Fibroblast of upper back skin (primary cell): ENCODE results near the gene ACADL.

Experiments used
- DNase-seq: peaks from one replicate; pipeline ENCODE4 v3.0.0-alpha.2; 2013

The ACADL gene

DNA sequence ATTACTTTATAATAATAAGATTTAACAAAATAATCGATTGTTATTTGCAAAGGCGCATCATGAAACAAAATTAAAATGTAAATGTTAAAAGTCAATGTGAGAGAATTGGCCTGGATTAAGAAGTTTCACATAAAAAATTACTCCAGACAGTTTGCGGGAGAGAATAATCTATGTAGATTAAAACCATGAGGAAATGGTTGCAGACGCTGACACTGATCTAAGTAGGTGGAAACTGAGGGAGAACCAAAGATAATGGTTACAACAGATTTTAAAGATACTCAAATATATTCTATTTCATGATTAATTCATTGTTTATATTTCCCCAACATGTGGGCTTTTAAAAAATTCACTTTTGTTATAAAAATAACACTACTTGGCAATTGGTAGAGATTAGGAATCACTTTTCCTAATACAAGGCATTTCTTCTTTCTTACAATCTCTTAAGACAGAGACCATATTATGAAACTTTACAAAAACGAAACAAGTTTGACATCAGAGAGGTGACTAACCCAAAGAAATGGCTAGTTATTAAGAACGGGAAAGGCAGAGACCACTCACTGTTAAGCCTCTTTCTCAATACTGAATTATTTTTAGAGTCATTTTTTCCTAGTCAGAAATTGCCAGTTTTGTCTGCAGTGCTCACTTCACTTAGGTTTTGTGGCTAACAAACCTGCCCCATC is 55.6 kb downstream of the ACADL start:
- DNase-seq = peak; percentile 68

DNA sequence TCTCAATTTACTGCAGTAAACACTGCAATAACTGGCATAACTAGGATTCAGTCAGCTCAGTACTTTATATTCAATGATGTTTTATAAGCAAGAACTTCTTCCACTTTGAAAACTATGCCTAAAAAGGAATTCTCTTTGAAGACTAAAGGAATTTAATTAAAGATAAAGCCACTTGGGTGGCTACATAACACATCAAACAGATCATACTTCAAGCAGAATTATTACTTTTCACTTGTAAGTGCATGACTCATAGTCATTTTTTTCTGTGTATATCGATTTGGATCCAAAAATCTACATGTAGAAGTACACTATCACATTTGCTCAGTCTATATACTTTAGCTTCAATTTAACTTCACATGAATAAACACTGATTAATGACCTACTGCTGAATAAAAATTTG is 58.0 kb downstream of the ACADL start:
- peak; percentile 16 for DNase-seq

DNA sequence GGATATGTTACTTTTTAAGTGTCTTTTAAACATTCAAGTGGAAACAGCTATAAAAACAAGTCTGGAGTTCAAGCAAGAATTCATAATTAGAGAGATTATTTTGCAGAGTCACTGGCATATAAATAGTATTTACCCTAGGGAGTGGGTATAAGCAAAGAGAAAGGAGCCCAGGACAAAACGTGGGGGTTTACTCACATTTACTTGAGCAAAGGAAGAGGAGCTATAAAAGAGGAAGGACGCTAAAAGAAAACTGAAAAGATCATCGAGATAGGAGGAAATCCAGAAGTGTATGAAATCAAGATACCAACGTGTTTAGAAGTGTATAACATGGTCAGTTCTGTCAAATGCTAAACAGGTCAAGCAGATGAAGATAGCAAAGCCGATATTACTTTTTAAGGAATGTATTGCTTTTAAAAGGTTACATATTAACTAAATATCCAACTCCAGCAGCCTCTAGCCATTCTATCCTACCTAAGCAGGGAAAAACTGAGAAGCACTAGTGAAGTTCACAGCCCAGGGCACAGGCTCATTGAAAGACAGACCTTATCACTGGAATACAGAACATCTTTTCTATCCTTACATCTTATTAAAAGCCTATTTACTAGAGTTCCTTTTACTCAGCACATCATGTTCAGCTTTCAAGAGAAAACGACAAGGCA is 62.7 kb downstream of the ACADL start:
- DNase-seq = no peak

DNA sequence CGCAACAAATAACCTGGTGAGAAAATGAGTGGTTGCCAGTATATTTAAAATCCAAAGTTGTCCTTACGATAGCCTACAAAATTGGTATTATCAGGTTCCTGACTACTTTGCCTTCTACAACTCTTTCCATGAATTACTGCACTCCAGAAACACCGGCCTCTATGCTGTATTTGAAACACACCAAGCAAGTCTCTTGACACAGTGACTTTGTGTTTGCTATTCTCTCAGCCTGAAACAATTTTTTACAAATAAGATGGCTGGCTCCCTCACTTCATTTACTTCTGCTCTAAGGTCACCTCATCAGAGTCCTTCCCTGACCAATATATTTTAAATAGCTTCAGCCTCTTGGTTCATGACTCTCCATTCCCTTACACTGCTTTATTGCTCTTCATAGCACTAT is 66.2 kb downstream of the ACADL start:
- DNase-seq = no peak

DNA sequence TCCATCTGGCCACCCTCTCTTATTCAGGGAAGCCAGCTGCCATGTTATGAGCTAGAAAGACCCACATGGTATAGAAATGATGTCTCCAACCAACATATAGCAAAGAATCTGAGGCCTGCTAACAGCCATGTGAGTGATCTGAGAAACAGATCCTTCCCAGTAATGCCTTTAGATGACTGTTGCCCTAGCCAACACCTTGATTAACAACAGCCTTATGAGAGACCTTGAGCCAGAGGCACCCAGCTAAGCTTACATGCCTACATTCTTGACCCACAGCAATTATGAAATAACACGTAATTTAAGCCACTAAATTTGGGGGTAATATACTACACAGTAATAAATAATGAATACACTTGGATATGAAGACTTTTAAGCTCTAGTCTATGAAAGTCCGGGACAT is 67.0 kb downstream of the ACADL start:
- DNase-seq = no peak

DNA sequence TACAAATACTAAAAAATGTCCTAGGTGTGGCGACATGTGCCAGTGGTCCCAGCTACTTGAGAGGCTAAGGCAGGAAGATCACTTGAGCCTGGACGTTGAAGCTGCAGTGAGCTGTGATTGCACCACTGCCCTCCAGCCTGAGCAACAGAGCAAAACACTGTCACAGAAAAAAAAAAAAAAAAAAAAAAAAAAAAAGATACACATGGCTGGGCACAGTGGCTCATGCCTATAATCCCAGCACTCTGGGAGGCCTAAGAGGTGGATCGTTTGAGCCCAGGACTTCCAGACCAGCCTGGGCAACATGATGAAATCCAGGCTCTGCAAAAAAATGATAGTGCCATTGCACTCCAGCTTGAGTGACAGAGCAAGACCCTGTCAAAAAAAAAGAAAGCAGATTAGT is 67.7 kb downstream of the ACADL start:
- no peak for DNase-seq

DNA sequence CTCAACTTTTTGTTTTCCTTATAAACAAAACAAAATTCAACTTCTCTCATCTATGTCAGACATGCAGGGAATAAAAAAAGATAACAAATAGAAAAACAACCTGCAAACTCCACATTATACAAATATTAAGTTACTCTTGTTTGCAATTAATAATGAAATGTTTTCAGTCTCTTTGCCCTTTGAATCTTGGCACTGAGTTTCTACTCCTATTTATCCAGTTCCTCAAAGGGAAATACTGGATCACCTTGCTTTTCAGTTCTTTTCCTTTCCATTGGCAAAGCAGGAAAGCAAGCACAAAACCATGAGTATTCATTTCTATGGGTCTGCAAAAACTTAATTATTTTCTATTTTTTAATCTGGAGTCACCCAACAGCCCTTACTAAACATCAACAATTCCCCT is 77.6 kb downstream of the ACADL start:
- no peak for DNase-seq
